NCI-H345 treated with DMSO at 0.1 percent for 48 hours (cell line): ENCODE results near the gene ZFP2.
"Not testable (repeated sequence)": the region's sequence is repeated elsewhere in the genome, so short reads cannot be mapped to it uniquely, and the experiment has no call there.

Experiments
- DNase-seq: peaks from one replicate; lab custom pipeline; 2025; ENCODE audit not compliant: unreplicated experiment; lab: John Stamatoyannopoulos, UW

The ZFP2 gene

GRCh38 chr5:178895615-178896571 is at the start of gene ZFP2:
TSS of gene ZFP2 (plus strand) at chr5:178895913. CDS start at chr5:178931314, 35,401 bp downstream.
- DNase-seq = peak; percentile 47

GRCh38 chr5:178849316-178849715 is 46.4 kb upstream of the ZFP2 start:
- no peak for DNase-seq

GRCh38 chr5:178851951-178852350 is 43.8 kb upstream of the ZFP2 start:
- DNase-seq = no peak

- DNase-seq = no peak
Measured at GRCh38 chr5:178854284-178854683, 41.4 kb upstream of the ZFP2 start.

- peak; percentile 87 for DNase-seq
Measured at GRCh38 chr5:178859625-178860521, 35.8 kb upstream of the ZFP2 start, which contains the start of gene ZNF354B. TSS of gene ZNF354B (plus strand) at chr5:178859953. CDS start at chr5:178861048, 1,095 bp downstream.

GRCh38 chr5:178860615-178861014 is 35.1 kb upstream of the ZFP2 start:
- DNase-seq = not testable (repeated sequence)

GRCh38 chr5:178861627-178862026 is 34.1 kb upstream of the ZFP2 start:
- DNase-seq = no peak

GRCh38 chr5:178866946-178867345 is 28.8 kb upstream of the ZFP2 start:
- no peak for DNase-seq

- DNase-seq = no peak
Measured at GRCh38 chr5:178869577-178869976, 26.1 kb upstream of the ZFP2 start.

- no peak for DNase-seq
Measured at GRCh38 chr5:178870411-178870810, 25.3 kb upstream of the ZFP2 start.

- DNase-seq = no peak
Measured at GRCh38 chr5:178872302-178872701, 23.4 kb upstream of the ZFP2 start.

- DNase-seq = not testable (repeated sequence)
Measured at GRCh38 chr5:178883115-178883694, 12.5 kb upstream of the ZFP2 start.

- no peak for DNase-seq
Measured at GRCh38 chr5:178883815-178884430, 11.8 kb upstream of the ZFP2 start.

GRCh38 chr5:178899289-178899688 is 3.6 kb downstream of the ZFP2 start:
- DNase-seq = no peak

- DNase-seq = no peak
Measured at GRCh38 chr5:178902849-178903248, 7.1 kb downstream of the ZFP2 start.

GRCh38 chr5:178931846-178932760 is 36.4 kb downstream of the ZFP2 start:
- no peak for DNase-seq

- DNase-seq = no peak
Measured at GRCh38 chr5:178940569-178941360, 45.1 kb downstream of the ZFP2 start, which contains the start of gene ZNF454. TSS of gene ZNF454 (plus strand) at chr5:178941198. CDS start at chr5:178942792, 1,594 bp downstream.

- DNase-seq = no peak
Measured at GRCh38 chr5:178941361-178941760, 45.6 kb downstream of the ZFP2 start.
